LNCAP (cell line): ENCODE measurements around the gene LRRC28.

Experiments
- TF ChIP-seq, protein P1 (sequence below): fragments of 450-650 bp; IDR thresholded peaks from 2 replicates; pipeline ENCODE4 v1.5.1; 2017; ENCODE audit warnings: mild to moderate bottlenecking

LRRC28 gene

DNA sequence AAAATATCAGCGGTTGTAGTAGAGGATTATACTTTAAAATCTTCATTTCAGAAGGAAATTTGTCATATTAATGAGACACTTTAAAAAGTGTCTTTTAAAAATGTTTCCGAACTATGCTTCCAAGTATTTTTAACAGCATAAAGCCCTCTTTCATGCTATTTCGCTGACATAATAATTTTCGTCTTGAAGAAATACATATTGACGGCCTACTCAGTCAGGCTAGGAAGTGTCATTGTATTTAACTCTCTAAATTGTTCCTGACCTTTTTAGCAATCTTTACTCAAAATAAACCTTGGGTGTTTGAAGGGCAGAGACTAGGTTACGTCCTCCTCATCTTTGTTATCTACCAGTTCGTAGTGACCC, 806 bp upstream of the LRRC28 start:
- TF ChIP-seq, protein P1, sequence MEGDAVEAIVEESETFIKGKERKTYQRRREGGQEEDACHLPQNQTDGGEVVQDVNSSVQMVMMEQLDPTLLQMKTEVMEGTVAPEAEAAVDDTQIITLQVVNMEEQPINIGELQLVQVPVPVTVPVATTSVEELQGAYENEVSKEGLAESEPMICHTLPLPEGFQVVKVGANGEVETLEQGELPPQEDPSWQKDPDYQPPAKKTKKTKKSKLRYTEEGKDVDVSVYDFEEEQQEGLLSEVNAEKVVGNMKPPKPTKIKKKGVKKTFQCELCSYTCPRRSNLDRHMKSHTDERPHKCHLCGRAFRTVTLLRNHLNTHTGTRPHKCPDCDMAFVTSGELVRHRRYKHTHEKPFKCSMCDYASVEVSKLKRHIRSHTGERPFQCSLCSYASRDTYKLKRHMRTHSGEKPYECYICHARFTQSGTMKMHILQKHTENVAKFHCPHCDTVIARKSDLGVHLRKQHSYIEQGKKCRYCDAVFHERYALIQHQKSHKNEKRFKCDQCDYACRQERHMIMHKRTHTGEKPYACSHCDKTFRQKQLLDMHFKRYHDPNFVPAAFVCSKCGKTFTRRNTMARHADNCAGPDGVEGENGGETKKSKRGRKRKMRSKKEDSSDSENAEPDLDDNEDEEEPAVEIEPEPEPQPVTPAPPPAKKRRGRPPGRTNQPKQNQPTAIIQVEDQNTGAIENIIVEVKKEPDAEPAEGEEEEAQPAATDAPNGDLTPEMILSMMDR, result no peak

DNA sequence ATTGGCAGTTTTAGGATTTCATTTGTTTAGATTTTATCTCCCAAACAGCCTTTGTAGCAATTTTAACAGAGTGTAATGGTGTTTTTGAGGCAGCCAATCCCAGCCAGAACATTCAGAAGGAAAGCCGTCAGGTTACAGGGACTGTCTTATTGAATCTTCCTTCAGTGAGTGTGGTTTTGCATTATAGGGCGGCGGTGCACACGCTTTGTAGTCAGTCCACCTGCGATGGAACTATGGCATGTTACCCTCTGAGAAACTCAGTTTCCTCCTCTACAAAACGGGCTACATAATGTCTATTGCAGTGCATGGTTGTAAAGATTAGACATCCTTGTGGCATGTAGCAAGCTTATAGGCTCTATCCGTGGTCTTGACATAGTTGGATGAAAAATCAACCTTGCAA, 1.0 kb downstream of the LRRC28 start:
- TF ChIP-seq, protein P1, result no peak

DNA sequence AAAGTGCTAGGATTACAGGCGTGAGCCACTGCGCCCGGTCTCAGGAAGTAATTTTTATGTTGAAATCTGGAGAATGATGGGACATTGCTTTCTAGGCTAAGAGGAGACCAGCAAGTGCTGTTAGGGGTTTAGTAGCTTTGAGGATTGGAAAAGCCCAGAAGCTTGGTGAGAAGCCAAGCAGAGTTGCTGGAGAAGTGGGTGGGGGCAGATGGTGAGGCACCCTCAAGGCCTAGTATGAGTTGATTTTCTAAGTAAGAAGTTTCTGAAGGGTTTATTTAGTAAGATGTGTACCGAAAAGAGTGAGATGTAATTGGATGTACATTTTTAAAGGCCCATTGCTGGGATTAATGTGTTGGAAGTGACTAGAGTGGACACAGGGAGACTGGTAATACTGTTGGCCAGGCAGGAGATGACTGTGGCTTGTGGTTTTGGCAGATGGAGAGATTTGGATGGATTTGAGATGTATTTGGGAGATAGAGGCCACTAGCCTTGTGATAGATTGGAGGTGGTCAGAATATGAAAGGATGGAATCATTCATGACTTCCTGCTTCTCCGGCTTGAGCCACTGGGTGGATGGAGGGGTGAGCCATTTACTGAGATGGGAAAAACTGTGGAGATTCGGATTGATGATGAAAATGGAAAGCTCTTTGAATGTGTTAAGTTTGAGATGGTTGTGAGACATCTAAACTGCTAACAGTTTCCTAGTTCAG, 2.3 kb downstream of the LRRC28 start:
- TF ChIP-seq, protein P1, result no peak

DNA sequence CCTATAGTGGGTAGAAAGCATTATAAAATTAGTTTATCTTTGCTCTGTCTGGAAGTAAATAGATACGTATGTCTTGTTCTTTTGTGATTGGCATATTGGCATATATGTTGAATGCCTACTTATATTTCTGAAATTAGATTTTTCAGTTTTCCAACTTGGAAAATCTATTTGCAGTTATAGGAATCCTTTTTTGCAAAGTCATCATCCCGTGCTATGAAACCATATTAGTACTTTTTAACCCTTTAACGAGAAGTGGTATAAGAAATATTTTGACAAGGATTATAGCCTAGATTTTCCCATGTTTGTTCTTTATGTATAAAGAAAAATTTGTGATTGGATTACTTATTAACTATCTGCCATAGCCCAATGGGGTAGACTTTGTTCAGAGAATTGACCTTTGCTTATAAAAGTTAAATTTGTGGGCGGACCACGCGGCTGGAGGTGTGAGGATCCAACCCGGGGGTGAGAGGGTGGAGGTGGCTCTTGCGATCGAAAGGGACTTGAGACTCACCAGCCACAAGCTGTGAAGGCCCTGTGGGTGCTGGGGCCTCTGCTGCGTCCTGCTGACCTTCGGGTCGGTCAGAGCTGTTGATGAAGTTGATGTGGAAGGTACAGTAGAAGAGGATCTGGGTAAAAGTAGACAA, 5.9 kb downstream of the LRRC28 start:
- TF ChIP-seq, protein P1, result no peak

DNA sequence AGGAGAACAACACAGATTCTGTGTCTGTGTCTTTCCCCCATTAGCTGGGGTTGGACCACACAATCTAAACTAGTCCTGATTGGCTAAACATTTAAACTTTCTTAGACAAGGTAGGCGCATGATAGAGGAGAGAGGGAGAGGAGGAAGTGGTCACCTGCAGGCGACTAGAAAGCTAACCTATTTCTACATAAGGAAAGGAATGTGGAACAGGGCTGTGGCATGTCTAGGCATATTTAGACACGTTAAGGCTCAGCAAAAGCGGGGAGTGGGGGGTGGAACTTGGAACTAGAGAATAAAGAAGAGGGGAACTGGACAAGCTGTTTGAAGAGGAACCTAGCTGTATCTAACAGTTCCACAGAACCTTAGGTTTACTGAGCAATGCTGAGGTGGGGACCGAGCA, 12.8 kb downstream of the LRRC28 start:
- TF ChIP-seq, protein P1, result no peak

DNA sequence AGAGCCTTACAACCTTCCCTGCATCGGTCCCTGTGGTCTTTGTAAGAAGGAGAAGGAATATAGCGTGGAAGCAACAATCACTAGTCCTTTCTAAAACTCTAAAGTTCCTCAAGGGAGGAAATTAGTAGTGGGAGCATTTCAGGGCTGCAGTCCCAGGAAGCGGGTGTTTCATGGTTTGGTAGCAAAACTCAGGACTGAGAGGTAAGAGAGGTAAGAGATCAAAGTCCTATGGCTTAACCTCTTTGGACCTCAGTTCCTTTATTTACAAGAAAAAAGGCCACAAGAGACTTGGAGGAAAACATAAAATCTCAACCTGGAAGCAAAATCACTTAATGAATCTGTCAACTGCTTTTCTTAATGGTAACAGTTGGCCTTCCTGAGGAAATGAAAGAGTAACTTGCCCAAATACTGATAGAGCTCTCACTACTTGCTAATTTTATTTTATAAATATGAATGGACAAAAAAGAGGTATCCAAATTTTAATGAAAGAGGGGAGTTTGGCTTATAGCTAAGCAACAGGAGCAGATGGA, 14.3 kb downstream of the LRRC28 start:
- TF ChIP-seq, protein P1, result no peak

DNA sequence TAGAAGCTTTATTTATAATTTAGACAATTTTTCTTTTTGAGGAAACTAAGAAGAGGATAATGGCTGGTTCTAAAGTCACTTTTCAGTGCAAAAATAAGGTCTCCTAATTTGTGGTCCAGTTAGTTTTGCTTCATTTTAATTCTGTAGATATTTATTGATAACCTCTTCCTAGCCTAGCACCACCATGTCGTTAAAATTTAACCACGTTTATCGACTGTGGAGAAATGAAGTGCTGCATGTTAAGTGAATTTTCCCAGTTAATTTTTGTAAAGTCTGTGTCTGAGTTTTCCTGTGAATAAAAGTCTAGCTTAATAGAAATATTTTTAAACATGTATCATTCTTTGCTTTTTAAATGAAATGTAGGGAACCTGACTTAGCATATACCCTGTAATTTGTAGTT, 16.7 kb downstream of the LRRC28 start:
- TF ChIP-seq, protein P1, result no peak
